ENCODE measurements around the gene CAST. TPM values are rescaled to one million over a fixed set of nuclear protein-coding genes. Genes with fewer than 3 reads are reported as not detected.

CAST gene
- total RNA-seq, 4 donors from 2014 or later = 415 to 523 (median 468) TPM

DNA sequence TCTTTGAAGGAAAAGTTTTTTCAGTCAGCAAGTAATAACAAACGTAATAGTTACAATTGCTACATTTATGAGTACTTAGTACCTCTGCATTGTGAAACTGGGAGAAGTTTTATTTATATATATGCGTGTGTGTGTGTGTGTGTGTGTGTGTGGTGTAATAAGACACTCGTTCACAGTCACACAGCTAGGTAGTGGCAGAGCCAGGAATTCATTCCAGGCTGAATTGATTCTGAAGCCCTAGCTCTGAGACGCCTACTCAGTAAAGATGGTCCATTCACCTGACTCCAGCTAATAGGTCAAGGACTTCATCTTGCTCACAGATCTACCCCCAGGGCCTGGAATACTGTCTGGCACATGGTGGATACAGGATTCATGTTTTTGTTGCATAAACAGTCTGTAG is 13.6 kb upstream of the CAST start:
- no peak for DNase-seq (ENCODE audit: low spot score in 2 of 2)
- 22 to 41% methylated on average over 4 of the region's 4 CpGs for WGBS, 2 donors
- intact Hi-C loops (cut with DNase I; ENCODE audit: low total_unique reads) = no loop called here
- TF ChIP-seq POLR2A (IDR thresholded peaks at IDR 0.05) = no peak
- TF ChIP-seq, protein P1, sequence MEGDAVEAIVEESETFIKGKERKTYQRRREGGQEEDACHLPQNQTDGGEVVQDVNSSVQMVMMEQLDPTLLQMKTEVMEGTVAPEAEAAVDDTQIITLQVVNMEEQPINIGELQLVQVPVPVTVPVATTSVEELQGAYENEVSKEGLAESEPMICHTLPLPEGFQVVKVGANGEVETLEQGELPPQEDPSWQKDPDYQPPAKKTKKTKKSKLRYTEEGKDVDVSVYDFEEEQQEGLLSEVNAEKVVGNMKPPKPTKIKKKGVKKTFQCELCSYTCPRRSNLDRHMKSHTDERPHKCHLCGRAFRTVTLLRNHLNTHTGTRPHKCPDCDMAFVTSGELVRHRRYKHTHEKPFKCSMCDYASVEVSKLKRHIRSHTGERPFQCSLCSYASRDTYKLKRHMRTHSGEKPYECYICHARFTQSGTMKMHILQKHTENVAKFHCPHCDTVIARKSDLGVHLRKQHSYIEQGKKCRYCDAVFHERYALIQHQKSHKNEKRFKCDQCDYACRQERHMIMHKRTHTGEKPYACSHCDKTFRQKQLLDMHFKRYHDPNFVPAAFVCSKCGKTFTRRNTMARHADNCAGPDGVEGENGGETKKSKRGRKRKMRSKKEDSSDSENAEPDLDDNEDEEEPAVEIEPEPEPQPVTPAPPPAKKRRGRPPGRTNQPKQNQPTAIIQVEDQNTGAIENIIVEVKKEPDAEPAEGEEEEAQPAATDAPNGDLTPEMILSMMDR (IDR thresholded peaks at IDR 0.05) = no peak
- H3K4me3 ChIP-seq (ENCODE audit: low read depth, poor library complexity, severe bottlenecking) = no peak overlapping the region

- 40 to 44% methylated on average over 3 of the region's 3 CpGs for WGBS, 2 donors
- no peak for DNase-seq (ENCODE audit: low spot score in 2 of 2)
- intact Hi-C loops (cut with DNase I; ENCODE audit: low total_unique reads) = no loop called here
Measured at GRCh38 chr5:96649251-96649662, 12.9 kb upstream of the CAST start.

DNA sequence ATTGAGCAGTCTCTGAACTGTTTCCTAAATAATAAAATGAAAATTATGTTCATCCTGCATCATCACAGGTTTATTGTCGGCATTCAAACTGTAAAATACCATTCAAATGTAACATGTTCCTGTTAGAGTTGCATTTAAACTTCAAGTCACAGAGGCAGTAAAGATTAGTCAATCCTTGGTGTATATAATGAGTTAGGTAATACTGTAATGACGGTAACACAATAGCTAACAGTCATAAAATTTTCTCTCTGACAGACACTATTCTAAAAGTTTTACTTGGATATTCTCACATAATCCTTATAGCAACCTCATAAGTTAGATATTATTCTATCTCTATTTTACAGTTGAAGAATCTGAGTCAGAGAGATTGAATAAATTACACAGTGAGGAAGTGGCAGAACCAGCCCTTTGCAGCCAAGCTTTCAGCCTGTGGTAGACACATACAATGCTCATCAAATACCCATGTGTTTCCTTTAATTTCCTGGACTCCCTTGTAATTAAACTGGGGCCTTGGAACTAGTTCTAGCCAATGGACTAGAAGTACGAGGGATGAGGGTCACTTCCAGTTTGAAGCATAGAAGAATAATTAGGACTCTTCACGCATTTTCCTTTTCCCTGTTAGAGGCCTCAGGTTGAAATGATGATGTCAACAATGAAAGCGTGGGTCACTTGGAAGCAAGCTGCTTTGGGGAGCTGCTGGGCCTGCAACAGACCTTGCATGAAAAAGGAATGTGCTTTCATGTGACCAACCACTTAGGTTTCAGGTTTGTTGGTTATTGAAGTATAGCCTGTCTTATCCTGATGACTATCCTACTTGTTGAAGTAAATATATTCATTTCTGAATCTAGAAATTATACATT is 12.3 kb upstream of the CAST start:
- 59 to 63% methylated on average over 5 of the region's 5 CpGs for WGBS, 2 donors
- DNase-seq (ENCODE audit: low spot score in 2 of 2) = no peak
- TF ChIP-seq, protein P1 (IDR thresholded peaks at IDR 0.05) = no peak
- TF ChIP-seq POLR2A (IDR thresholded peaks at IDR 0.05) = no peak

More at GRCh38 chr5:96649251-96649662, 12.9 kb upstream of the CAST start:
- H3K4me3 ChIP-seq (ENCODE audit: low read depth, poor library complexity, severe bottlenecking) = no peak overlapping the region
- no peak for TF ChIP-seq POLR2A (IDR thresholded peaks at IDR 0.05)
- TF ChIP-seq, protein P1 (IDR thresholded peaks at IDR 0.05) = no peak

GRCh38 chr5:96651047-96651446 is 11.1 kb upstream of the CAST start:
- whole genome bisulfite sequencing, 2 donors = 41 to 61% methylated on average over 5 of the region's 5 CpGs
- DNase-seq (ENCODE audit: low spot score in 2 of 2) = no peak
- TF ChIP-seq, protein P1 (IDR thresholded peaks at IDR 0.05) = no peak
- TF ChIP-seq POLR2A (IDR thresholded peaks at IDR 0.05) = no peak
- no peak overlapping the region for H3K4me3 ChIP-seq (ENCODE audit: low read depth, poor library complexity, severe bottlenecking)
- intact Hi-C loops (cut with DNase I; ENCODE audit: low total_unique reads) = no loop called here

More for the DNA sequence above, 12.3 kb upstream of the CAST start:
- intact Hi-C loops (cut with DNase I; ENCODE audit: low total_unique reads) = no loop called here
- H3K4me3 ChIP-seq (ENCODE audit: low read depth, poor library complexity, severe bottlenecking) = no peak overlapping the region

DNA sequence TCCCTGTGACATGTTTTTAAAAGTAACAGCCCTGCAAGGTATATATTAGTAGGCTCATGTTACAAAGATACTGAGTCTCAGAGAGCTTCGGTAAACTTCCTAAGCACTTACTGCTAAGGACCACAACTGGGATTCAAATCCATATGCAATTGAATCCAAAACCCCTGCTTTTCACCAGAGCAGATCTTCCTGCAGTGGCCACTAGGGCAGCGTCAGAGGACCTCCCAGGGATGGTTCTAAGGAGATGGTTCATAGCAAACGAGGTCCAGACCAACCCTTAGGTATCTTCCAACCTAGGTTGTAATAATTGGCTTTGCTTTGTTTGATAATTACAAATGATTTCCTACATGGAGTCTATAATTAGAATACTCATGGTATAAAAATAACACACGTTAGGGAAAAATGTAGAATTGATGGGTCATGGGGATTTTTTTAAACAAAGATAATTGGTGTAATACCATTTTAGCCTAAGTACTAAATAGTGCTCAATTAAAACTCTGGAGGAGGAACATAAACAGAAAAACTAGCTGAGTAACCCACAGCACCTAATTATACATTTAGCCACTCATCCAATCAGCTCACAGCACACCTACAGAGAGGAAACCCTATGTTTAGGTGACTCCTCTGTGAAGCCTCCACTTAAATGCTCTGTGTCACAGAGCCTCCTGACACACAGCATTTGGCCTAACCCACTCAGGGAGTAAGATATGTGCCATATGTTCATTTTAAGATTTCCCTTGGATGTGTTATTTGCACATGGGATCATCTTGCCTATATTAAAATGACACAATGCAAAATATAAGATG is 10.0 kb upstream of the CAST start:
- intact Hi-C loops (cut with DNase I; ENCODE audit: low total_unique reads) = no loop called here
- TF ChIP-seq POLR2A (IDR thresholded peaks at IDR 0.05) = no peak
- TF ChIP-seq, protein P1 (IDR thresholded peaks at IDR 0.05) = no peak
- WGBS, 2 donors = 81 to 83% methylated on average over 4 of the region's 4 CpGs
- H3K4me3 ChIP-seq (ENCODE audit: low read depth, poor library complexity, severe bottlenecking) = no peak overlapping the region
- no peak for DNase-seq (ENCODE audit: low spot score in 2 of 2)

Measured in lower leg skin (tissue), 4 donors.